ENCODE data around the gene YOD1.

DNA sequence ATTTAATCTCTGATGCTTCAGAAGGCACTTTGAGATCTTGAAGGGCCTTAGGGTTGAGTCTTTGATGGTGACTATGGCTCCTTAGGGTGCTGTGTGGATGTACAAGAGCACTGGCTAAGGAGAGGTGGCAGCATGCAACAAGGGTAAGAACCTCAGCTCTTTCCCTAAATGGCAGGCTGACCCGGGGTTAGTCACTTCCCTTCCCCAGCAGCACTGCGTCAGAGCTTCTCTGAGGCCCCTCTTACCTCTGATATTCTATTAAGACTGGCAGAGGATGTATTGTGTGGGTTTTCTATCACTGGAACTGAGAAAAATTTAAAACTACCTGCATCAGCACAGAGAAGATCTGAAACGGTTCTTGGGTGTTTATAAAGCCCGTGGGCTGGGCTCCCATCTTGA lies 30.3 kb downstream of the YOD1 start:
- TF ChIP-seq, protein P1, sequence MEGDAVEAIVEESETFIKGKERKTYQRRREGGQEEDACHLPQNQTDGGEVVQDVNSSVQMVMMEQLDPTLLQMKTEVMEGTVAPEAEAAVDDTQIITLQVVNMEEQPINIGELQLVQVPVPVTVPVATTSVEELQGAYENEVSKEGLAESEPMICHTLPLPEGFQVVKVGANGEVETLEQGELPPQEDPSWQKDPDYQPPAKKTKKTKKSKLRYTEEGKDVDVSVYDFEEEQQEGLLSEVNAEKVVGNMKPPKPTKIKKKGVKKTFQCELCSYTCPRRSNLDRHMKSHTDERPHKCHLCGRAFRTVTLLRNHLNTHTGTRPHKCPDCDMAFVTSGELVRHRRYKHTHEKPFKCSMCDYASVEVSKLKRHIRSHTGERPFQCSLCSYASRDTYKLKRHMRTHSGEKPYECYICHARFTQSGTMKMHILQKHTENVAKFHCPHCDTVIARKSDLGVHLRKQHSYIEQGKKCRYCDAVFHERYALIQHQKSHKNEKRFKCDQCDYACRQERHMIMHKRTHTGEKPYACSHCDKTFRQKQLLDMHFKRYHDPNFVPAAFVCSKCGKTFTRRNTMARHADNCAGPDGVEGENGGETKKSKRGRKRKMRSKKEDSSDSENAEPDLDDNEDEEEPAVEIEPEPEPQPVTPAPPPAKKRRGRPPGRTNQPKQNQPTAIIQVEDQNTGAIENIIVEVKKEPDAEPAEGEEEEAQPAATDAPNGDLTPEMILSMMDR (IDR thresholded peaks at IDR 0.05; ENCODE audit: borderline replicate concordance, extremely low read depth, low read length, poor library complexity, severe bottlenecking): no peak
- no peak for TF ChIP-seq EZH2 (IDR thresholded peaks at IDR 0.05; ENCODE audit: borderline replicate concordance, low read depth, low read length, severe bottlenecking)
